GM12892 (cell line): Measurements from ENCODE around the gene HMX3.
"Not testable (repeated sequence)": the region's sequence is repeated elsewhere in the genome, so short reads cannot be mapped to it uniquely, and the experiment has no call there.

Experiments
- POLR2A ChIP-seq: IDR thresholded peaks from 2 replicates; pipeline ENCODE4 v1.6.1; 2011; ENCODE audit warnings: low read depth, low read length, control low read depth
- POLR2AphosphoS5 ChIP-seq: IDR thresholded peaks from 2 replicates; pipeline ENCODE4 v1.6.1; 2011; ENCODE audit warnings: low read depth, low read length, control low read depth

GRCh38 chr10:123178390-123178789 is 42.6 kb downstream of the HMX3 start:
- not testable (repeated sequence) for TF ChIP-seq POLR2AphosphoS5, POLR2A
